Esophagus muscularis mucosa (tissue), 4 donors: ENCODE data around the gene DHRS13.

Experiments
- CTCF ChIP-seq, 3 experiments: fragments of 200-600 bp in 2 of 3; fragments of 450-650 bp in 1 of 3; sonication (generic) in 2 of 3; IDR thresholded peaks; one replicate each; pipeline ENCODE4 v1.5.1; 2017 to 2019; ENCODE audit warnings: antibody characterized with exemption in 3 of 3, mild to moderate bottlenecking in 2 of 3, moderate library complexity in 1 of 3
- EP300 ChIP-seq: sonication (generic); formaldehyde crosslinking; IDR thresholded peaks from one replicate; pipeline ENCODE4 v1.6.1; 2017; ENCODE audit warnings: antibody characterized with exemption
- POLR2A ChIP-seq: fragments of 450-650 bp; IDR thresholded peaks from one replicate; pipeline ENCODE4 v1.6.1; 2017; ENCODE audit warnings: antibody characterized with exemption, moderate library complexity, mild to moderate bottlenecking, low read depth
- POLR2AphosphoS5 ChIP-seq, 2 donors: sonication (generic); formaldehyde crosslinking; IDR thresholded peaks; one replicate each; pipeline ENCODE4 v1.6.1; 2017; ENCODE audit warnings: antibody characterized with exemption in 2 of 2

GRCh38 chr17:28861393-28862203, 41.3 kb downstream of the DHRS13 start:
- TF ChIP-seq CTCF (IDR thresholded peaks at IDR 0.05) (no peak), POLR2AphosphoS5 (IDR thresholded peaks at IDR 0.05) (no peak), EP300 (no peak), POLR2A (no peak)
